B cell (primary cell): ENCODE data around the gene RCC1. TPM values are rescaled to one million over a fixed set of nuclear protein-coding genes. Genes with fewer than 3 reads are reported as not detected.
A peak's percentile ranks its signal among the peaks of the same experiment; 100 is the strongest.
"Not testable (repeated sequence)": the region's sequence is repeated elsewhere in the genome, so short reads cannot be mapped to it uniquely, and the experiment has no call there.

Experiments used
- ATAC-seq: fragments of 200-7000 bp; cut with Tn5 transposase; one replicate; pipeline ENCODE4 v1.10.0; 2021; ENCODE audit warnings: low read depth, mild to moderate bottlenecking, moderate number of reproducible peaks, moderate library complexity
- CTCF ChIA-PET: fragments of 350-600 bp; sonication (Branson Sonifier 250); formaldehyde crosslinking; loops from one replicate; lab custom pipeline; 2021; ENCODE audit warnings: antibody characterized with exemption, inconsistent platforms; lab: Charles Lee
- POLR2A ChIA-PET: fragments of 350-600 bp; sonication (Branson Sonifier 250); formaldehyde crosslinking; loops from one replicate; lab custom pipeline; 2021; ENCODE audit warnings: antibody characterized with exemption; lab: Charles Lee
- DNase-seq: peaks from one replicate; pipeline ENCODE4 v3.0.0; 2013
- H2AFZ ChIP-seq: 2 replicates; pipeline ENCODE4 v1.6.1; 2012; ENCODE audit warnings: mild to moderate bottlenecking, low read depth, low read length; ENCODE audit not compliant: insufficient read depth, poor library complexity, severe bottlenecking
- H3K27ac ChIP-seq, 2 donors: 1 replicate in 1 of 2; 2 replicates in 1 of 2; pipeline ENCODE4 v1.5.1; 2012 to 2013; ENCODE audit warnings: low read length in 2 of 2, mild to moderate bottlenecking in 2 of 2, moderate library complexity in 1 of 2
- H3K27me3 ChIP-seq, 4 experiments: fragments of 200-600 bp in 1 of 4; sonication (generic) in 1 of 4; replicated peaks in 1 of 4; 1 replicate in 2 of 4; 2 replicates in 2 of 4; pipeline versions ENCODE4 v1.6.1 to v1.7.0; 2013 to 2016; ENCODE audit warnings: low read length in 3 of 4, mild to moderate bottlenecking in 2 of 4, mixed read lengths in 1 of 4, moderate library complexity in 1 of 4; ENCODE audit not compliant: insufficient read depth in 4 of 4, control insufficient read depth in 3 of 4; ENCODE audit errors: control extremely low read depth in 1 of 4
- H3K36me3 ChIP-seq, 2 experiments: replicated peaks in 1 of 2; 1 replicate in 1 of 2; 2 replicates in 1 of 2; pipeline versions ENCODE4 v1.6.1 to v1.7.1; 2013; ENCODE audit warnings: low read length in 1 of 2; ENCODE audit not compliant: insufficient read depth in 2 of 2, control insufficient read depth in 1 of 2; ENCODE audit errors: control extremely low read depth in 1 of 2, extremely low read depth in 1 of 2
- H3K4me1 ChIP-seq, 2 donors: fragments of 200-600 bp in 1 of 2; sonication (generic) in 1 of 2; 1 replicate in 1 of 2; 2 replicates in 1 of 2; pipeline versions ENCODE4 v1.5.1 to v1.6.1; 2013 to 2017; ENCODE audit warnings: low read length in 2 of 2; ENCODE audit not compliant: control insufficient read depth in 2 of 2, insufficient read depth in 2 of 2
- H3K4me2 ChIP-seq: replicated peaks from 2 replicates; pipeline ENCODE3; 2012; ENCODE audit warnings: mild to moderate bottlenecking, low read depth, low read length; ENCODE audit not compliant: poor library complexity, severe bottlenecking
- H3K4me3 ChIP-seq, 5 experiments: fragments of 200-600 bp in 1 of 5; sonication (generic) in 1 of 5; 1 replicate in 3 of 5; 2 replicates in 2 of 5; pipeline versions ENCODE4 v1.5.1 to v1.7.0; 2011 to 2016; ENCODE audit warnings: low read length in 4 of 5, mild to moderate bottlenecking in 4 of 5, low read depth in 2 of 5, control low read depth in 1 of 5, moderate library complexity in 1 of 5; ENCODE audit not compliant: insufficient read depth in 1 of 5; ENCODE audit errors: control extremely low read depth in 1 of 5, extremely low read depth in 1 of 5
- H3K79me2 ChIP-seq: fragments of 200-600 bp; sonication (generic); one replicate; pipeline ENCODE4 v1.6.0; 2016; ENCODE audit warnings: low read length; ENCODE audit not compliant: control insufficient read depth, insufficient read depth
- H3K9ac ChIP-seq: fragments of 200-600 bp; sonication (generic); 2 replicates; pipeline ENCODE4 v1.6.1; 2017; ENCODE audit warnings: mild to moderate bottlenecking, low read length, moderate library complexity
- H3K9me3 ChIP-seq, 3 donors: one replicate each; pipeline versions ENCODE4 v1.6.1 to v1.7.1; 2013; ENCODE audit warnings: low read length in 2 of 3; ENCODE audit not compliant: control insufficient read depth in 2 of 3, insufficient read depth in 1 of 3; ENCODE audit errors: control extremely low read depth in 1 of 3
- H4K20me1 ChIP-seq: 2 replicates; pipeline ENCODE4 v1.6.0; 2012; ENCODE audit warnings: mild to moderate bottlenecking, low read length; ENCODE audit not compliant: insufficient read depth, control insufficient read depth, poor library complexity, severe bottlenecking
- H3K27ac Mint-ChIP-seq: one replicate; pipeline ENCODE4 v1.8.0; 2021; ENCODE audit warnings: mixed read lengths
- H3K27me3 Mint-ChIP-seq: one replicate; pipeline ENCODE4 v1.8.0; 2021; ENCODE audit warnings: mixed read lengths
- H3K4me1 Mint-ChIP-seq: one replicate; pipeline ENCODE4 v1.8.0; 2021; ENCODE audit warnings: mixed read lengths
- H3K4me3 Mint-ChIP-seq: one replicate; pipeline ENCODE4 v1.8.0; 2021; ENCODE audit warnings: mixed read lengths
- H3K9me3 Mint-ChIP-seq: one replicate; pipeline ENCODE4 v1.8.0; 2022; ENCODE audit warnings: mixed read lengths; ENCODE audit not compliant: insufficient read depth
- EZH2 ChIP-seq: IDR thresholded peaks from 2 replicates; pipeline ENCODE4 v1.6.1; 2012; ENCODE audit warnings: borderline replicate concordance, low read depth, mild to moderate bottlenecking, moderate library complexity, low read length; ENCODE audit not compliant: insufficient read depth, poor library complexity, severe bottlenecking
- WGBS: methylation state at CpG from one replicate; pipeline ENCODE4 v1.1.5; 2013; ENCODE audit warnings: missing lambda C conversion rate; ENCODE audit not compliant: insufficient coverage; 5-methylcytosine and 5-hydroxymethylcytosine counted together
- intact Hi-C: fragments of 100-400 bp; cut with micrococcal nuclease; formaldehyde crosslinking; loops from one replicate; pipeline ENCODE4 v1.10.0; 2022
- polyA plus RNA-seq: library from polyadenylated mRNA; depleted of rRNA; stranded (reverse); fragments of >200 nt; gene quantifications from 2 replicates; pipeline ENCODE4 v1.2.3, GENCODE V29; 2012
- total RNA-seq, 2 donors: library from RNA; stranded (reverse); fragments of 120-200 nt in 1 of 2; gene quantifications; 1 replicate in 1 of 2; 2 replicates in 1 of 2; pipeline versions ENCODE4 v1.2.3 to v1.2.4, GENCODE V29; 2013 to 2022
- TF ChIP-seq, protein P1 (sequence below): fragments of 200-600 bp; IDR thresholded peaks from one replicate; pipeline ENCODE4 v1.8.0; 2022; ENCODE audit warnings: antibody characterized with exemption, mild to moderate bottlenecking

RCC1 gene
- total and polyA plus RNA-seq, 2 donors (not counting 1 experiment from before 2014, with no cell fraction given), result 9.7 to 17.5 TPM

DNA sequence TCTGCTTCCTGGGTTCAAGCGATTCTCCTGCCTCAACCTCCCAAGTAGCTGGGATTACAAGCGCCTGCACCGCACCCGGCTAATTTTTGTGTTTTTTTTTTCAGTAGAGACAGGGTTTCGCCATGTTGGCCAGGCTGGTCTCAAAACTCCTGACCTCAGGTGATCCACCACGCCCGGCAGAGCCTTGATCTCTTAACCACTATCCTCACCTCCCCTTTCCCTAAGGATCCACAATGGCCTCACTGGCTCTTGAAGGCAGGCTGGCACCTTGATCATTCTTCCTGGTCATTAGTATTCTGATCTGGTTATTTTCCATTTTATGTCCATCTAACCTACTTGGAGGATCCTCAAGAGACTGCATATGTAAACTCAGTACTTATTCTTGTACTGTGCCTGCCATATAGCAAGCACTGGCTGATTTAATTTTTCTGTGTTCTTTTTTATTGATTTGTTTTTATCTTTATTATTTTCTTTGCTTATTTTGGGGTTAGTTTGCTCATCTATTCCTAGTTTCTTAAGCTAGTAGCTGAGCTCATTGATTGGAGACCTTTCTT lies 6.3 kb downstream of the RCC1 start:
- Histone ChIP-seq H3K4me3 (no peak overlapping the region), H3K4me1 (peaks cover 44 to 49% of the 10 kb centered on the region in 2 donors), H3K9ac (no peak overlapping the region), H2AFZ (no peak overlapping the region), H3K27me3 (no peaks in the 10 kb centered on the region), H3K36me3 (peaks cover 21 to 63% of the 10 kb centered on the region in 2 experiments), H3K27ac (peak overlapping the region in 1 of 2 donors; percentile 45), H3K79me2 (peaks cover 40% of the 10 kb centered on the region), H3K4me2 (peak overlapping the region; percentile 38), H4K20me1 (peaks cover 64% of the 10 kb centered on the region), H3K9me3 (no peaks in the 10 kb centered on the region)
- TF ChIP-seq EZH2, result no peak
- TF ChIP-seq, protein P1, sequence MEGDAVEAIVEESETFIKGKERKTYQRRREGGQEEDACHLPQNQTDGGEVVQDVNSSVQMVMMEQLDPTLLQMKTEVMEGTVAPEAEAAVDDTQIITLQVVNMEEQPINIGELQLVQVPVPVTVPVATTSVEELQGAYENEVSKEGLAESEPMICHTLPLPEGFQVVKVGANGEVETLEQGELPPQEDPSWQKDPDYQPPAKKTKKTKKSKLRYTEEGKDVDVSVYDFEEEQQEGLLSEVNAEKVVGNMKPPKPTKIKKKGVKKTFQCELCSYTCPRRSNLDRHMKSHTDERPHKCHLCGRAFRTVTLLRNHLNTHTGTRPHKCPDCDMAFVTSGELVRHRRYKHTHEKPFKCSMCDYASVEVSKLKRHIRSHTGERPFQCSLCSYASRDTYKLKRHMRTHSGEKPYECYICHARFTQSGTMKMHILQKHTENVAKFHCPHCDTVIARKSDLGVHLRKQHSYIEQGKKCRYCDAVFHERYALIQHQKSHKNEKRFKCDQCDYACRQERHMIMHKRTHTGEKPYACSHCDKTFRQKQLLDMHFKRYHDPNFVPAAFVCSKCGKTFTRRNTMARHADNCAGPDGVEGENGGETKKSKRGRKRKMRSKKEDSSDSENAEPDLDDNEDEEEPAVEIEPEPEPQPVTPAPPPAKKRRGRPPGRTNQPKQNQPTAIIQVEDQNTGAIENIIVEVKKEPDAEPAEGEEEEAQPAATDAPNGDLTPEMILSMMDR, result no peak
- H3K4me3 Mint-ChIP-seq, result peak overlapping the region; percentile 58
- peaks cover 56% of the 10 kb centered on the region for H3K4me1 Mint-ChIP-seq
- ChIA-PET POLR2A (interaction anchor here (0.6 to 1.1 kb wide), 2 partner anchors 39 to 69 kb away, joined by 3 to 11 read pairs; no protein-coding TSS in a partner anchor), CTCF (interaction anchor here (0.6 kb wide), 1 partner anchor 602 kb away, joined by 6 read pairs; no protein-coding TSS in a partner anchor)
- H3K27me3 Mint-ChIP-seq, result no peaks in the 10 kb centered on the region
- WGBS, result 90% methylated on average over 2 of the region's 7 CpGs
- DNase-seq (no peak), ATAC-seq (no peak)
- peak overlapping the region; percentile 81 for H3K27ac Mint-ChIP-seq
- H3K9me3 Mint-ChIP-seq, result no peaks in the 10 kb centered on the region
- intact Hi-C loops, result no loop called here

DNA sequence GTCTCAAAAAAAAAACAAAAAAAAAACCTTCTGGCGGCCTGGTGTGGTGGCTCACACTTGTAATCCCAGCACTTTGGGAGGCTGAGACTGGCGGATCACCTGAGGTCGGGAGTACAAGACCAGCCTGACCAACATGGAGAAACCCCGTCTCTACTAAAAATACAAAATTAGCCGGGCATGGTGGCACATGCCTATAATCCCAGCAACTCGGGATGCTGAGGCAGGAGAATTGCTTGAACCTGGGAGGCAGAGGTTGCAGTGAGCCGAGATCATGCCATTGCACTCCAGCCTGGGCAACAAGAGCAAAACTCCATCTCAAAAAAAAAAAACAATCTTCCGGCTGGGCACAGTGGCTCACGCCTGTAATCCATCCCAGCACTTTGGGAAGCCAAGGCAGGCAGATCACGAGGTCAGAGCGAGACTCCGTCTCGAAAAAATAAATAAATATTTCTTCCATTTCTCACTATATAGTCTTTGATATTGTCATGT lies 8.6 kb downstream of the RCC1 start:
- Mint-ChIP-seq H3K4me1 (peaks cover 51% of the 10 kb centered on the region), H3K27ac (peak overlapping the region; percentile 20)
- peaks cover 31 to 41% of the 10 kb centered on the region in 2 donors for H3K4me1 ChIP-seq
- H3K4me3 ChIP-seq, H3K27me3 Mint-ChIP-seq, intact Hi-C loops, H3K27ac ChIP-seq, H3K4me3 Mint-ChIP-seq, H3K27me3 ChIP-seq, H2AFZ ChIP-seq, H3K9ac ChIP-seq, H3K9me3 ChIP-seq, DNase-seq, ATAC-seq, H3K9me3 Mint-ChIP-seq, H3K4me2 ChIP-seq: not testable (repeated sequence)
- peaks cover 40% of the 10 kb centered on the region for H4K20me1 ChIP-seq
- WGBS, result 96% methylated on average over 5 of the region's 13 CpGs
- H3K36me3 ChIP-seq, result peaks cover 17 to 44% of the 10 kb centered on the region in 2 experiments
- ChIA-PET POLR2A (interaction anchor here (0.7 kb wide), 1 partner anchor 187 kb away, joined by 5 read pairs; no protein-coding TSS in a partner anchor), CTCF (interaction anchor here (1.1 to 4.3 kb wide), 2 partner anchors 88 to 363 kb away, joined by 5 to 49 read pairs; no protein-coding TSS in a partner anchor)
- H3K79me2 ChIP-seq, result peaks cover 27% of the 10 kb centered on the region
